Inflammatory macrophage treated with lipopolysaccharide for 4 hours (primary cell): Measurements from ENCODE around the gene TOB1.
A peak's percentile ranks its signal among the peaks of the same experiment; 100 is the strongest.

ENCODE experiments used
- DNase-seq: peaks from one replicate; pipeline ENCODE4 v3.0.0-alpha.2; 2020

The TOB1 gene

DNA sequence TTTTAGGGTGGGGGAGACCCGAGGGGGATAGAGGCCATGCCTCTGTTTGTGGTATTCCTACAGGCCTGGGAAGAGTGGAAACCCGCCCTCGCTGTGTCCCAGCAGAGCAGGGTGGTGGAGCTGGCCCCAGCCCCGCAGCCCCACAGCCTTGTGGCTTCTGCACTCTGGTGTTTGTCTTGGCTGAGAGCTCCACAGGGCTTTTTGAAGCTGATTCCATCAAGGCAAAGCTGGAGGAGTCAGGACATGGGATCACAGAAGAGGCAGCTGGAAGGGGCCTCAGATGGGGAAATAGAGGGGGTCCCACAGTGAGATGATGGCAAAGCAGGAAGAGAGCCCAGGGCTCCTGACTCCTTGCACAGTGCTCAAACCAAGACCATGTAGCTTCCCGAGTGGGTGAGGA lies 35.8 kb downstream of the TOB1 start:
- DNase-seq: no peak

DNA sequence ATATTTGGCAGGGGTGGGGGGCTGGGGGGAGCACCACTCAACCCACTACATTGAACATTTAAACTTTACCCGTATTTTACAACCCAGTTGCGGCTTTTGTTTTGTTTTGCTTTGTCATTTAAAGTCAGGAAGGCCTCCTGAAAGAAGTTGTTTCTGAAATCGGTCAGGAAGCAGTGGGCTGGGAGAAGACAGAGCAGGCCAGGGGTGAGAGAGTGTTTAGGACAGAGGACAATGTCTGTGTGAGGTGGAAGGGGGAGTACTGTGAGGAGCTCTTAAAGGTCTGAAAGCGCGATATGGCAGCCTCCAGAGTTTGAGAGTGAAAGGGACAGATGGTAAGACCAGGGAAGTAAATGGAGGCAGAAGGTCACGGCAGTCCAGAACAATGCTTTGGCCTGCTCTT lies 36.8 kb downstream of the TOB1 start:
- peak; percentile 62 for DNase-seq

DNA sequence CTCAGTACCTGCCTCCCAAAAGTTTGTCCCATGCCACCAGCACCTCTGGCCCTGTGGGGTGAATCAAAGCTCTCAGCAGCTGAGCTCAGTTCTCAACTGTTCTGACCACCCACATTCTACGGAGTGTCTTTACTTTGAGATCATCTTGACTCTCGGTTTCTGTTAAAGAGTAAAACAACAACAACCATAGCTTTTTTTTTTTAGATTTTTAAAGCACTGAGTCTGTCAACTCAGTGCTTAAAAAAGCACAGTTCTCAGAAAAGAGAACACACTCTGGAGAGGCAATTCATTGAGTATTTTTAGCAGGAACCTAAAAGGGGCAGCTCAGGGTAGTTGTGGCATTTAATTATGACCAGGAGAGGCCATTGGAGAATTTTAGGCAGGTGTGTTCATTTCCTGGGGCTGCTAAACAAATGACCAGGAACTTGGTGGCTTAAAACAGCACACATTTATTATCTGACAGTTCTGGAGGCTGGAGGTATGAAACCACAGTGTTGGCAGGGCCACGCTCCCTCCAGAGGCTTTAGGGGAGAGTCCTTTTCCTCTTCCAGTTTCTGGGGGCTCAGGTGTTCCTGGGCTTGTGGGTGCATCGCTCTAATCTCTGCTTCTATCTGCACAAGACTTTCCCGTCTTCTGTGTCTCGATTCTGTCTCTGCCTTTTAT lies 37.5 kb downstream of the TOB1 start:
- peak; percentile 61 for DNase-seq

DNA sequence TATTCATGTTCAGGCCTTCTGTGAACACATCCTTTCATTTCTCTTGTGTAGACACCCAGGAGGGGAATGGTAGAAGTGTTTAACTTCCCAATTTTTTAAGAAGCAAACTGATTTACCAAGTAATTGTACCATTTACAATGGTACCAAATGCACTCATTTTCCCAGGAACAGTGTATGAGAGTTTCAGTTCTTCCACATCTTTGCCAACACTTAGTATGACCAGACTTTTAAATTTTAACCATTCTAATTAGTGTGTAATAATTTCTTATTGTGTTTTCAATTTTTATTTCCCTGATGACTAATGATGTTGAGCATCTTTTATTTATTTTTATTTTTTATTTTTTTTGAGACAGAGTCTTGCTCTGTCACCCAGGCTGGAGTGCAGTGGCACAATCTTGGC lies 41.0 kb downstream of the TOB1 start:
- DNase-seq: no peak

DNA sequence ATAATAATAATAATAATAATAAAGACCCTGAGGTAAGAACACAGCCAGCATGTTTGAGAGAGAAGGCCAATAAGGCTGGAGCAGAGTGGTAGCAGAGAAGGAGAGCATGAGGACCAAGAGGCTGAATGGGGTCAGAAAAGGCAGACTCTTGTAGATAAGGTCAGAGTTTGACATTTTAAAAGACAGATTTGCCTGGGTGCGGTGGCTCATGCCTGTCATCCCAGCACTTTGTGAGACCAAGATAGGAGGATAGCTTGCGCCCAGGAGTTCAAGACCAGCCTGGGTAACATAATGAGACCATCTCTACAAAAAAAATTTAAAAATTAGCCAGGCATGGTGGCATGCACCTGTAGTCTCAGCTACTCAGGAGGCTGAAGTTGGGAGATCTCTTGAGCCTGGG lies 41.7 kb downstream of the TOB1 start:
- no peak for DNase-seq

DNA sequence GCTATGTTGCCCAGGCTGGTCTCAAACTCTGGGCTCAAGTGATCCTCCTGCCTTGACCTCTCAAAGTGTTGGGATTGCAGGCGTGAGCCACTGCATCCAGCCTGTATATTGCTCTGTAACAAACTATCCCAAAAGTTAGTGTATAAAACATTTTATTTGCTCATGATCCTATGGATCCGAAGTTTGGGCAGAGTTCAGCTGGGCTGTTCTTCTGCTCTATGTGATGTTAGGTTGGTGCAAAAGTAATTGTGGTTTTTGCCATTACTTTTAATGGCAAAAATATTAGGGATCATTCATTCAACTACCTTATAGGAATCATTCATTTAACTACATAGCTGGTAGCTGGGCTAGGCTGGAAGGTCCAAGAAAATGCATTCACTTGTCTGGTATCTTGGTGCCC lies 43.6 kb downstream of the TOB1 start:
- DNase-seq: no peak

DNA sequence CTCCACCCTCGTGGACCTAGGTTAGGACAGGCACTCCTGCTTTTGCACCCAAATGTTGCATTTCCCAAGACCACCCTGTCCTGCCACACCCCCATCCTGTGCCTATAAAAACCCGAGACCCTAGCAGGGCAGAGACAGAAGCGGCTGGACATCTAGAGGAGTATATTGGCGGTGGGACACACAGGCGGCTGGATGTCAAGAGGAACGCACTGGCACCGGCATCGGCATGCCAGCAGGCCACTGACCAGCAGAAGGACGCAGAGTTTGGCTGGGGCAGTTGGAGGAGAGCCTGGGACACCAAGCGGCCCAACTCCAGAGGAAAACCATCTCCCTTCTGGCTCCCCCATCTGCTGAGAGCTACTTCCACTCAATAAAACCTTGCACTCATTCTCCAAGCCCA lies 45.5 kb downstream of the TOB1 start:
- DNase-seq: no peak

DNA sequence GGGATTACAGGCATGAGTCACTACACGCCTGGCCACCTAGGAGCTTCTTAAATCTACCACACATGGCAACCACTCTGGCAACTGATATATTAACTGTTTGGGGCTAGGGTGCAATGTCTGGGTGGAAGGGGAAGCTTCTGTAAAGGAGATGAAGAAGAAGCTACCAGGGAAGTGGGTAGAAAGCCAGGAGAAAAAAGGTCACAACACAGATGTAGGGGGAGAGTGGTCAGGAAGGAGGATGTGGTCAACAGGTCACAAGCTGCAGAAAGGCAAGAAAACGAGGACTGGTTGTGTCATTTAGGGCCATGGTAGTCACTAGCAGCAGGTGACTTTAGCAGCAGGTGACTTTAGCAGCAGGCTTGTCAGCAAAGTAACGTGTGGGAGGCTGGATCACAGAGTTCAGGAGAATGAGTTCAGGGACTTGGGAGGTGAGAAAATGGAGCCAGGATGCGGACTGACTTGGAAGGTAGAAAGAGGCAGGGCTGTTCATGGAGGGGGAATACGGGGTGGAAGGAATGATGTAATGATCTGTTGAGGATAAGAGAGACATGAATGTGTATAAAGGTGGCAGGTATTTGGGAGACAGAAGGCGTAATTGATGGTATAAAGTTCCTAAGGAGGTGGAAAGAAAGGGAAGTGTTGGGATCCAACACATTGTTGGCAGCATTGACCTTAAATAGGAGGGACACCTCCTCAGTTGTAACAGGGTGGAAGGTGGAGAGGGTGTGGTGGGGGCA lies 47.1 kb downstream of the TOB1 start:
- peak; percentile 74 for DNase-seq

DNA sequence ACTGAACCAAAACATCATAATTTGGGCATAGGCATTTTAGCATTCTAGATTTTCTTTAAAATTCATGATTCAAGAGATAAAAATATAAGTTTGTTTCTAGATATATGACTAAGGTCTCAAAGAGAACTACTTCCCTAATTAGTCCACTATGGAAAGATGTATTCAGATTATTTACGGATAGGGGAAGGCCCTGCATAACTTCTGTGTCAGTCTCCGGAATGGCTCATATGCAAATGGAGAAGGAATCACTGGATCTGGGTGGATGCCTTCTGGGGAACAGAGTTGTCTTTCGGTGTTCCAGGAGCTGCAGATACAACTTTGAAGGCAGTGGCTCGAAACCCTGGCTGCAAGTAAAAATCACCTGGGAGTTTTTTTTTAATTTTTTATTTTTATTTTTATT lies 47.9 kb downstream of the TOB1 start:
- peak; percentile 83 for DNase-seq

DNA sequence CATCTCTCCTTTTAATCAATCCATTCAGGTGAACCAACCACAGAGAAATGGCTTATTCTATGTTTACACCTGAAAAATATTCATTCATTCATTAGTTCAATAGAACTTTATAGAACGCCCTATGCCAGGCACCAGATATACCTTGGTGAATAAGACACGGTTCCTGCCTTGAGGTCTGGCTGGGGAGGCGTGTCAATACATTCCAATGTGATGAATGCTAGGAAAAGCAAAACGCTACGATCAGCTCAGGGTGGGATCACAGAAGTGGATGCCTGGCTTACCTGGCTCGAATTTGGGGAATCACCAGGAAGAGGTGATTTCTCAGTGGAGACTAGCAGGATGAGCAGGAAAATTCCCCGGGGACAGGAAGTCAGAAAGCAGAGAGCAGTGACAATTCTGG lies 48.3 kb downstream of the TOB1 start:
- no peak for DNase-seq

DNA sequence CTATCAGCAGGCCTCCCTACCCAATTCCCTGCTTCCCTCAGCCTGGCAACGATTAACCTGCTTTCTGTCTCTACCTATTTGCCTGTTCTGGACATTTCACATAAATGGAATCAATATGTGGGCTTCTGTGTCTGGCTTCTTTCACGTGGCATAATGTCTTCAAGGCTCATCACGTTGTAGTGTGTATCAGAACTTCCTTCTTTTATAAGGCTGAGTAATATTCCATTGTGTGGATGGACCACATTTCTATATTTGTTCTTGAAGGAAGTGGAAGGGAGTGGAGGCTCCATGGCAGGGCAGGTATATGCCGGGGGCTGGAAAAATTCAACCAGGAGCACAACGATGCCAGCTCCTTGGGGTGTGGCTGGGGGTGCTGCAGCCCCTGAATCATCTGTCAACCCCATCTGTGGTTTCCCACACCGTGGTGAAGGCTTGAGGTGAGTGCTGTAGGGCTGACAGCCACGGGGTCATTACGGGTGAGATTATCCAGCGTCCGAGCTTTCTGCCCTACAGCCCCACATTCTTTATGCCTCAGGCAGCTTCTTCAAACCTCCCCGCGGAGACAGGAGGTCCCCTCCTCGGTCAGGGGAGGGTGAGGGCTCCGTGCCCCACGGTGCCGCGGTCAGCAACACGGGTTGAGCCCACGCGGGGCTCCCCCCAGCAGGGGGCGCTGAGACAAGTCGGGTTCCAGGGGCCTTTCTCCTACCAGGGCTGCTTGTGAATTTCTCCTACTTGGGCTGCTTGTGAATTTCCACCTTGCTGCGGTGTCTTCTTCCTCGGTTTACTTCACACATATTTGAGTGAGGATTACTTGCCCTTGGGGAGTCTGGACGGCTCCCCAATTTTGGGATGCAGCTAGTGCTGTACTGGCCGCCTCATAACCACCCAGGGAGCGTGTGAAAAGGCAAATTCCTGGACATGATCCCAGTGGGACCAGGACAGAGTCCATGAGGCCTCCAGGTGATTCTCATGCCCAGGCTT lies 49.1 kb downstream of the TOB1 start:
- peak; percentile 34 for DNase-seq

DNA sequence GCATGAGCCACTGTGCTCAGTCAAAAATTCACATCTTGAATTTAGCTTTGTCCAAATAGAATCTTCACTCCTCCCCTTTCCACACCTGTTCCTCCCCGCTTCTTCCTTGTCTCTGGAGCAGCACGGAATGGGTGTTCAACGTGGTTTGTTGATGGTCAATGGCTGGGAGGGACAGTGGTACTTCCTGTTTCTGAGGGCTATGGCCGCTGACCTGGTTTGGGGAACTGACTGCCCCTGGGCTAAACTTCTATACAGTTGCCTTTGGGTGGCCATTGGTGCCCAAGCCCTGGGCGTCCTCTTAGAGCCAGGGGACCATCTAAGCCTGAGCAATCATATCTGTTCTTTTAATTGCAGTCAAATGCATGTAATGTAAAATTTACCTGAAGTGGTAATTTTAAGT lies 49.9 kb downstream of the TOB1 start:
- peak; percentile 42 for DNase-seq

DNA sequence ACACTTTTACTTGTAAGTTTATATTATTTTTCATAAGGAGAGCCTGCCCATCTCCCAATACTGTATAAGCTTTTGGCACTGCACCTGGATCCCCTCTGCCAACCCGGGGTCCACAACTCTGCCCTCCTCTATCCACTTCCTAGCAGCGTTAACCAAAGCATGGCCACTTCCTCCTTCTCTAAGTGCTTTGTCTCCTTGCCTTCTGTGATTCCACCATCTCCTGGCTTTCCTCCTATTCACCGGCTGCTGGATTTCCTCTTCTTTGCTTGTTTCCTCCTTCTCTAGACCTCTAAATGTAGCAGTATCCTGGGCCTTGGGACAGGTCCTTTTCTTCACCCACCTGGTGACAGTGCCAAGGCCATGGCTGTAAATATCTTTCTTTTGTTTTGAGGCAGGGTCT lies 50.8 kb downstream of the TOB1 start:
- DNase-seq: no peak

DNA sequence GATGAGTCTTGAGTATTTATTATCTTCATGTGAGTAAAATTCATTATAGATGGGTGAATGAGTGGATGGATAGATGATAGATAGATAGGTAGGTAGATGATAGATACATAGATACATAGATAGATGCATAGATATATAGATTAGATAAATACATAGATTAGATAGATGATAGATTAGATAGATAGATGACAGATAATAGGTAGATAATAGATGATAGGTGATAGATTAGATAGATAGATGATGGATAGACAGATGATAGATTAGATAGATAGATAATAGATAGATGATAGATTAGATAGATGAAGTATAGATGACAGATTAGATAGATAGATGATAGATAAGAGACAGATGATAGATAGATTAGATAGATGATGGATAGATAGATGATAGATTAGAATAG lies 52.6 kb downstream of the TOB1 start:
- DNase-seq: no peak
